NCI-H2171 treated with DMSO at 0.1 percent for 48 hours (cell line): ENCODE data around the gene RAD21L1.

Source experiments
- DNase-seq: peaks from one replicate; lab custom pipeline; 2025; lab: John Stamatoyannopoulos, UW

Gene RAD21L1

DNA sequence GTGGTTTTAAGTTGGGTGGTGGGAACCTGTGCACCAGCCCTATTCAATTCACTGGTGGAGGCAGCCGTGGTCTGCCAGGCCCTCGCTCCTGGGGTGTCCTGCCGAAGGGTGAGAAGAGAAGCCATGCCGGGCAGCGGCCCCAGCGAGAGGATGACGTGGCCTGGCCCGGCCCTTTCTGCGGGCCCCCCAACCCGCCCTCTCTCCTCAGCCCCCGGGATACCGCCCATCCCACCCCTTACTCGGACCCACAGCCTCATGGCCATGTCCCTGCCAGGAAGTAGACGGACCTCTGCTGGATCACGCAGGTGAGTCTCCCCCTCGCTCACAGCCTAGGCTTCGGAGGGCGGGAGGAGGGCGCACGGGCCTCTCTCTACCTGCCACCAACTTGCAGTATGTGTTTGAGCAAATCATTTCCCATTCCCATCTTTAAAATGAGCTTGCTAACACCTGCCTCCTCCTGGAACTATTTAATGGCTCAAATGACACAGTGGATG is 70.3 kb downstream of the RAD21L1 start:
- no peak for DNase-seq

DNA sequence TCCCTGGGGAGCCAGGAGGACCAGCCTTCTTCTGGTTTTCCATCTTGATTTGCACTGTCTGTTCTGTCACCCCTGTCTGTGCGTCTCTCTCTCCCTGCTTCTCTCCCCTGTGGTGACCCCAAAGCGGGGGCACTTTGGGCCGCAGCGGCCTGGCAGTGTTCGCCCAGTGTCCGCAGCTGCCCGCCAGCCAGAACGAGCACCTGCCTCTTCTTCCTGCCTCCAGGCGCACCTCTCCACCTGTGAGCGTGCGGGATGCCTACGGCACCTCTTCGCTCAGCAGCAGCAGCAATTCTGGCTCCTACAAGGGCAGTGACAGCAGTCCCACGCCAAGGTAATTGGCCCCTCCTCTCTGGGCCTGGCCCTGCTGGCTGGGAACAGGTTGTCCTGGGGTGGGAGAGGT is 71.1 kb downstream of the RAD21L1 start:
- DNase-seq = no peak

DNA sequence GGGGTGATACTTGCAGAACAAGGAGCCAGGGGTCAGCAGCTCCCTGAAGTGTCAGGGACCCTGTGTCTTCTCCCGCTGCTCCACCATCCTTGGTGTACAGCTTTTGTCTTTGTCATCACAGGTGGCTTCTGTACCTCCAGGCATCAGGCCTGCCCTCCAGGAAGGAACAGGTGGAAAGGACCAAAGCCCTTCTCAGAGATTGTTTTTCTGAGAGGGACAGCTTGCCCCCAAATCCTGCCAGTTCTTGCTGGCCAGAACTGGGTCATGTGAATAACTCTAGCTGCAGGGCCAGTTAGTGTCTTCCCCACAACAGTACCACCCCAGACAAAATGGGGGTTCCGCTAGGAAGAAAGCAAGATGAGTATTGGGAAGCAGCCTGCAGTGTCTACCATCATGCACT is 71.6 kb downstream of the RAD21L1 start:
- DNase-seq = no peak

DNA sequence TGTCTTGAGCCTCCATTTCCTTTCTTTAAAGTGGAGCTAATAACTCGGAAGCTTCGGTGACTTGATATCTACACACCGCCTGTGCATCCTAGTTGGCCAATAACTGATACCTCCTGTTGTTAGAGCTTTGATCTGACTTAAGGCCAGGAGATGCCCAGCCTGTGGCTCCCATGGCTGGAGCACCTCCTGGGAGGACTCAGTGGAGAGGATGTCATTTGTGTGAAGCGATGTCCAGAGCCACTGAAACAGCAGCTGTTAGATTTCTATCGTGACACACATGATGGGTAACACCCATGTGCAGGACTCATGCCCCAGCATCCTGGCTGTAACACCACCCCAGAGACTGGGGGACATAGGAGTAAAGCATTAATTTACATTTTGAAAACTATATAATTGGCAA is 72.3 kb downstream of the RAD21L1 start:
- DNase-seq = no peak

DNA sequence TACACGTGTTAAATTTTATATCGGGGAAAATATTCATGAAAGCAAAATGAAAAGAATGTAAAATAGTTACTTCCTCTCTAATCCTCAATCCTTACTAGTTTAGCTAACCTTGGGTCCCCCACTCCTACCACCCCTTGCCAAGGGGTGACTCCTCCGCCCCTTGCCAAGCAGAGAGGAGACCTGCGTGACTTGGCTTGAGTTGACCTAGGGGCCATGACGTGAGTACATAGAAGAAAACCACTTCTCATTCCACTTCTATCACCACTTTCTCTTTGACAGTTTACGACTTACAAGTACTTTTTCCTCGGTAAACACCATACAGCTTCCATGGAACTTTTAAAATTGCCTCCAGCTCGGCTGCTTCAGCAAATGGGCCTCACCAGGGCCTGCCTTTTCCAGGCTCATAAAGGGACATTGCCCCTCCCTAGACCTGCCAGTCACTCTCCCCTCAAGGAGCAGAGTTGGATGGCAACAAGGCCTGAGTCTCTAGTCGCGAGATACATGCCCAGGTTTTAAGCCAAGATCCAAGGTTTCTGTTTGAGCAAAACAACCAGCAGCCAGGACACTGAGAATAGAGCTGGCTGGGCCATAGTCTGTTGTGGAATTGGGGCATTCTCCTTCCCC is 73.2 kb downstream of the RAD21L1 start:
- no peak for DNase-seq

DNA sequence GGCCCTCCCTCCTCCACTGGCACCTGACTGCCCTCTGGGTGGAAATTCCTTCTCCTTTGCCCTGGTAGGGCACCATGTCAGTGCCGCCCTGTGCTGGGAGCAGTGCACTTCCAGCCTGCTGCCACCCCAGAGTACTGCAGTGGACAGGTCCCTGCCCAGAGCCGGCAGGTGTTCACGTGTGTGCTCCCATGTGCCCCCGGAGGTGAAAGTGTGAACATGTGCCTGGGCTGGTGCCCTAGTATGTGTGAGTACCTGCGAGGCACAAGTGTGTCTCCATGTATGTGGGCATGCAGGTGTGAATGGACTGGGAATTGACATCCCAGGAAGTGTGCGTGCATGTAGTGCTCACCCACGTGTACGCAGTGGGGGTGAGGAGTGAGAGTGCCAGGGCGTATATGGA is 73.7 kb downstream of the RAD21L1 start:
- no peak for DNase-seq

DNA sequence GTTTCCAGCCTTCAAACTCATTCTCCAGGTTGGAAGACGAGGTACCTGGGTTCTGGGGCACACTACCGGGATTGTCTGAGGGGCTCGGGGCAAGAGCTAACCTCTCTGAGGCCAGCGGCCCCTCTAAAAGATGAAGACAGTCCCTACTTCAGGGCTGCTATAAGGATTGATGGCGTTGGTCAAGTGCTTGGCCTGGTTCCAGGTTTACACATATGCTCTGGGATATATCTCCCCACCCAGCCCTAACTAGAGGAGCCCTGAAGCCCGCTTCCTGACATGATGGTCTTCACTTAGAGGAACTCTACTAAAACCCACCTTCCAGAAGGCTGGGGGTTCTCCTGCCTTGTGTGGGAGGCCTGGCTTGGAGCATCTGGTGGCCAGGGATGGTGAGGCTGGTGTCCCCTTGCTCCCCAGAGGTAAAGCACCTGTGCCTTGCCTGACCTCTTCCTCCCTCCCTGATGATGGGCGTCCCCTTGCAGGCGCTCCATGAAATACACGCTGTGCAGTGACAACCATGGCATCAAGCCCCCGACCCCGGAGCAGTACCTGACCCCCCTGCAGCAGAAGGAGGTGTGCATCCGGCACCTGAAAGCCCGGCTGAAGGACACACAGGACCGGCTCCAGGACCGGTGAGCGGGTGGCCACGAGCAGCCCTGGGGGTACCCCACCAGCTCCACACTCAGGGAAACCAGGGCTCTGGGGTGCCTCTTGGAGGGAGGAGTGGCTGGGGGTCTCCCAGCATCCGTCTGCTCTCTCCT is 74.4 kb downstream of the RAD21L1 start:
- no peak for DNase-seq

DNA sequence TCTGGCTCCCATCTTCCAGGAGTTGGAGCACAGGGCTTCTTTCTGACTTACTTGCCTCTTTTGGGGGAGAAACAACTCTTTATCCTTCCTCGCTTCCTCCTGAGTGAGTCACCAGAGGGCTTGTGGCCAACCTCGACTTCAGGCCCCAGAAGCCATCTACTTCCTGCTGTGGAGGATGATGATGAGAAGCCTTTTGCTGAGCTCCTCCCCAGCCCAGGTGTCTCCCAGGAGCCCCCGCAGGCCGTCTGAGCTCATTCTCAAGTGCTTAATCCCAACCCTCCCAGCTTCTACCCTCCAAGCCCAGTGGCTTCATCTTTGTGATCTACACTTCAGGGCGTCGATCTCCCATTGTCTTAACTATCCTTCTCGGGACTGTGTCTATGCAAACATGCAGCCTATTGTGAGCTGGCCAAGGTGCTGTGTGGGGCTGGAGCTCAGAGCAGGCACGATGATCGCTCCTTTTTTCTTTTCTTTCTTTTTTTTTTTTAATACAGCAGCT is 75.2 kb downstream of the RAD21L1 start:
- no peak for DNase-seq

DNA sequence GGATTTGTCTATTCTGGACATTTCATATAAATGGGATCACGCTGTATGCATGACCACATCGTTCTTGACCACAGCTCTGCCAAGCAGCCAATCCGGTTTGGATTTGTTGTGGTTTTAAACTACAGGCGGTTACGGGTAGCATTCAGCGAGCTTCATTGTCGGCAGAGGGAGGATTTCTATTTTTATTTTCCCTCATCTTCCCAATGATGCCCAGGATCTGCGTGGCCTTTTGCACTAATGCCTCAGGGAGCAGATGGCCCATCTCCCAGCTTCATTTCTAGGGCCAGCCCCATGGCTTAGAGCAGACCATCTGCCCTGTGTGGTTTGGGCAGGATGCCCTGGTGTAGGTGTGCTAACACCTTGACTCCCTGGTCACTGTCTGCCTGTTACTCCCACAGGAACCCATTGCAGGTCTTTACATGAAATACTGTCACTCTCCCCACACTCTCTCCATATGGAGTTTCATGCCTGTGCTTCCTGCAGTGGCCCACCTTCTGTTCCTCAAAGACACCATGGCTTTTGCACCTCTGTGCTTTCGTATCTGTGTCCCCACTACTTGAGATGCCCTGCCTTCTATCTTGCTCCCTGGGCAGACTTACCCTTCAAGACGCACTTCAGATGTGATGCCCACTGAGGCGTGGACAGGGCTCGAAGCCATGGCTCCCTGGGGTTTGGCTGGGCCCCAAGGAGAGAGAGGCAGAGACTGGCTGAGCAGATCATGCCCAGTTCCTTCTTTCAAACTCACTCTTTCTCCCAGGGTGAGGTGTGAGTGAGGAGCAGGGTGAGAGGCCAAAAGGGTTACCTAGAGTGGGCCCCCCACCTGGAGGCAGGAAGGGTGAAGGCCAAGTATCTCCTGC is 77.1 kb downstream of the RAD21L1 start:
- peak; percentile 91 for DNase-seq

DNA sequence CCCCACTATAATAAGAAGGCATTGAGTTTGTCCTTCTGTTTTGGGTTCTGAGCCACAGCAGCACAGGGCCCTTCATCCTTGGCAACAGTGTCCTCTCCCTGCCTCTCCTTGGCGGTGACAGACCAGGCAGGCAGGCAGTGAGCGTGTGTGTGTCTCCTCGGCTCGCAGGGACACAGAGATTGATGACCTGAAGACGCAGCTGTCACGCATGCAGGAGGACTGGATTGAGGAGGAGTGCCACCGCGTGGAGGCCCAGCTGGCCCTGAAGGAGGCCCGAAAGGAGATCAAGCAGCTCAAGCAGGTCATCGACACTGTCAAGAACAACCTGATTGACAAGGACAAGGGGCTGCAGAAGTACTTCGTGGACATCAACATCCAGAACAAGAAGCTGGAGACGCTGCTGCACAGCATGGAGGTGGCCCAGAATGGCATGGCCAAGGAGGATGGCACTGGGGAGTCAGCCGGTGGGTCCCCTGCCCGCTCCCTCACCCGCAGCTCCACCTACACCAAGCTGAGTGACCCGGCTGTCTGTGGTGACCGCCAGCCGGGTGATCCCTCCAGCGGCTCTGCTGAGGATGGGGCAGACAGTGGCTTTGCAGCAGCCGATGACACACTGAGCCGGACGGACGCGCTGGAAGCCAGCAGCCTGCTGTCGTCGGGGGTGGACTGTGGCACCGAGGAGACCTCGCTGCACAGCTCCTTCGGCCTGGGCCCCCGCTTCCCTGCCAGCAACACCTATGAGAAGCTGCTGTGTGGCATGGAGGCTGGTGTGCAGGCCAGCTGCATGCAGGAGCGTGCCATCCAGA is 79.1 kb downstream of the RAD21L1 start:
- no peak for DNase-seq
